Measurements from ENCODE around the gene CLDN17.

CLDN17 gene

GRCh38 chr21:30117631-30118030 is 49.0 kb downstream of the CLDN17 start:
- DNase-seq (ENCODE audit: low read depth) = no peak

GRCh38 chr21:30116479-30116878 is 50.1 kb downstream of the CLDN17 start:
- DNase-seq (ENCODE audit: low read depth) = no peak

Data from stromal cell of bone marrow (primary cell).